ENCODE measurements around the gene TMBIM1. TPM values are rescaled to one million over a fixed set of nuclear protein-coding genes. Genes with fewer than 3 reads are reported as not detected.

Gene TMBIM1
- polyA plus RNA-seq, 1 donor = 88.0 TPM

Other genes with a start within 250 kb of the TMBIM1 start
- 0.32 TPM for gene RUFY4, start 223.2 kb downstream of the TMBIM1 start, polyA plus RNA-seq (ENCODE audit: insufficient read length)
- gene CXCR2, start 166.5 kb downstream of the TMBIM1 start, polyA plus RNA-seq (ENCODE audit: insufficient read length) = 0.13 TPM
- not detected for gene CXCR1, start 125.5 kb downstream of the TMBIM1 start, polyA plus RNA-seq (ENCODE audit: insufficient read length)
- gene ARPC2, start 75.3 kb downstream of the TMBIM1 start, polyA plus RNA-seq (ENCODE audit: insufficient read length) = 260 TPM
- 1.2 TPM for gene GPBAR1, start 31.5 kb downstream of the TMBIM1 start, polyA plus RNA-seq (ENCODE audit: insufficient read length)
- gene AAMP, start 22.4 kb downstream of the TMBIM1 start, polyA plus RNA-seq (ENCODE audit: insufficient read length) = 117 TPM
- gene PNKD, start 22.0 kb downstream of the TMBIM1 start, polyA plus RNA-seq (ENCODE audit: insufficient read length) = 86.6 TPM
- 5.0 TPM for gene CATIP, start 64.4 kb upstream of the TMBIM1 start, polyA plus RNA-seq (ENCODE audit: insufficient read length)
- gene SLC11A1, start 89.8 kb upstream of the TMBIM1 start, polyA plus RNA-seq (ENCODE audit: insufficient read length) = 0.58 TPM
- 122 TPM for gene CTDSP1, start 107.4 kb upstream of the TMBIM1 start, polyA plus RNA-seq (ENCODE audit: insufficient read length)
- gene VIL1, start 126.6 kb upstream of the TMBIM1 start, polyA plus RNA-seq (ENCODE audit: insufficient read length) = 23.3 TPM